OCI-LY7 (cell line): ENCODE results near the gene BEND7.

ENCODE experiments used
- CTCF ChIP-seq: fragments of 200-600 bp; sonication (generic); conservative IDR thresholded peaks from 2 replicates; pipeline ENCODE4 v1.5.1; 2014; ENCODE audit warnings: mild to moderate bottlenecking, antibody characterized with exemption, low read length, moderate library complexity, mixed read lengths
- EZH2phosphoT487 ChIP-seq: fragments of 200-600 bp; sonication (generic); IDR thresholded peaks from 2 replicates; pipeline ENCODE4 v1.6.1; 2018; ENCODE audit warnings: low read depth, borderline replicate concordance, mild to moderate bottlenecking, mixed run types, antibody characterized with exemption, low read length, moderate library complexity, mixed read lengths

DNA sequence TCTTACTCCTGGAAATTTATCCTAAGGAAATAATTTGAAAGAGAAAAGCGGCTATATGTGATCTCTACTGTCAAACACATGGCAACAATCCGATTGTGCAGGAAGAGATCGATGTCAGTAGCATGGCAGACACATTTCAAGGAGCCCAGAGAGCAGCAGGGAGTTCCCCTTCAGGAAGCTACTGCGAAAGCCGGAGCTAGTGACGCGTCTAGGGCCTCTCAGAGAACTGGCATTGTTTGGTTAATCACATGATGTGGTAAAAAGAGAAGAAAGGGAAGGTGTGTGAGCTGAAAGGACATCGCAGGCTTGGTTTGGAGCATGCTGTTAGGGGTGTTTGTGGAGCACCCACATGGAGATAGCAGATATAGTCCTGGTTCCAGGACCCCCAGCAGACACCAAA lies 74.9 kb downstream of the BEND7 start:
- TF ChIP-seq CTCF: no peak
- TF ChIP-seq EZH2phosphoT487: no peak
